Liver (tissue), 3 donors: ENCODE measurements around the gene AMHR2.
"Not testable (repeated sequence)": the region's sequence is repeated elsewhere in the genome, so short reads cannot be mapped to it uniquely, and the experiment has no call there.

ENCODE experiments used
- CTCF ChIP-seq: fragments of 150-350 bp; IDR thresholded peaks from 2 replicates; pipeline ENCODE4 v1.5.1; 2017; ENCODE audit warnings: improper control_type of control experiment, low read depth, low read length; ENCODE audit not compliant: missing input control
- EGR1 ChIP-seq, 2 donors: IDR thresholded peaks; 2 replicates each; pipeline ENCODE4 v1.6.1; 2016 to 2018; ENCODE audit warnings: antibody characterized with exemption in 2 of 2, low read depth in 2 of 2
- NR2F2 ChIP-seq: IDR thresholded peaks from 2 replicates; pipeline ENCODE4 v1.6.1; 2016; ENCODE audit warnings: antibody characterized with exemption
- RAD21 ChIP-seq, 2 donors: IDR thresholded peaks; 2 replicates each; pipeline ENCODE4 v1.6.1; 2016; ENCODE audit warnings: antibody characterized with exemption in 2 of 2, mild to moderate bottlenecking in 2 of 2
- SP1 ChIP-seq: IDR thresholded peaks from 2 replicates; pipeline ENCODE4 v1.6.1; 2018; ENCODE audit warnings: antibody characterized with exemption, mild to moderate bottlenecking
- YY1 ChIP-seq: IDR thresholded peaks from 2 replicates; pipeline ENCODE4 v1.6.1; 2016; ENCODE audit warnings: antibody characterized with exemption, mild to moderate bottlenecking
- ZBTB33 ChIP-seq: IDR thresholded peaks from 2 replicates; pipeline ENCODE4 v1.6.1; 2016; ENCODE audit warnings: antibody characterized with exemption
- donor health status: healthy.
- donor health status: healthy.

GRCh38 chr12:53444593-53445325, 21.1 kb downstream of the AMHR2 start:
- not testable (repeated sequence) for TF ChIP-seq CTCF; NR2F2; SP1; EGR1 (IDR thresholded peaks at IDR 0.05; ENCODE audit: low read depth in 2 of 2); YY1; RAD21 (IDR thresholded peaks at IDR 0.05); ZBTB33
